Measurements from ENCODE around the gene GMDS. TPM values are rescaled to one million over a fixed set of nuclear protein-coding genes. Genes with fewer than 3 reads are reported as not detected.

GMDS gene
- total and polyA plus RNA-seq, 2 of the 4 experiments (the other 2 are of a cell fraction): 7.3 to 21.9 TPM

DNA sequence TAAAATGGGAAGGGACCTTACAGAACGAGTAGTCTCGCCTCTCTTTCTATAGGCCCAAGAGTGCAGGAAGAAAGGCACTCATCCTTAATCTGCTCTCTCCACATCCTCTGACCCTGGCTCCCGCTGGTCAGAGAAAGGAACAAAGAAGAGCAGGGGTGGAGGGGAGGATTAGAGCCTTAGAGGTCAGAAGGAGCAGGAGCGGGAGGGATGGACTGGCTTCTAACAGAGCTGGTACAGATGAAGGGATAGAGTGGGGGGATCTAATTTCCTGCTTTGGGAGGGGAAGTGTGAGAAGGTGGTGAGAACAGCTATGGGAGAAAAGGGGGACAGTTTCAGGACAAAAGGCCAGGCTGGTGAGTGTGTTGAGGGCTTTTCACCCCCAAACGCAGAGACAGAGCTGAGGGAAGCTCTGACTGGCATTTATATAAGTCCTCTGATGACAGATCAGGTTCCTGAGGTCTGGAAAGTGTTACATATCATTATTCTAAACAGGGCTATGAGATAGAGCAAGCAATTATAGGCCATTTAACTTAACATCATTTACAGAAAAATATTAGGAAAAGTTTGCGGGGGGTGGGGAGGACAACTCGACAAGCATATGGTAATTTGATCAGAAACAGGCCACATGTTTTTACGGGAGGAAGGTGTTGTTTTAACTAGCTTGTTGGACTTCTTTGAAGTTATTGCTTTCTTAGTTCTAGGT, 524.6 kb downstream of the GMDS start:
- no peak overlapping the region for H2BK20ac ChIP-seq (ENCODE audit: low read depth, low read length)
- H4K8ac ChIP-seq (ENCODE audit: low read depth in 2 of 2, low read length in 2 of 2): peak overlapping the region; percentile 10 to 23; a peak in 1 of 4 replicates
- no peak overlapping the region for H3K4ac ChIP-seq (ENCODE audit: low read depth, low read length)
- H2BK15ac ChIP-seq (ENCODE audit: low read depth, low read length): no peak overlapping the region
- TF ChIP-seq CHD1 (IDR thresholded peaks at IDR 0.05; ENCODE audit: low read depth, low read length) (no peak), CEBPB (IDR thresholded peaks at IDR 0.05; ENCODE audit: low read depth, low read length) (no peak), RAD21 (IDR thresholded peaks at IDR 0.05; ENCODE audit: low read length) (no peak), MAFK (IDR thresholded peaks at IDR 0.05; ENCODE audit: low read depth, low read length) (no peak), MXI1 (IDR thresholded peaks at IDR 0.05; ENCODE audit: borderline replicate concordance, low read depth, low read length) (no peak), POLR2A (IDR thresholded peaks at IDR 0.05; ENCODE audit: low read depth, low read length) (no peak), RCOR1 (IDR thresholded peaks at IDR 0.05; ENCODE audit: insufficient replicate concordance, low read length) (no peak), RFX5 (IDR thresholded peaks at IDR 0.05; ENCODE audit: low read depth, low read length) (no peak), SMC3 (IDR thresholded peaks at IDR 0.05; ENCODE audit: low read depth, low read length) (no peak), FOS (IDR thresholded peaks at IDR 0.05; ENCODE audit: low read depth, low read length) (no peak), NFE2L2 (IDR thresholded peaks at IDR 0.05; ENCODE audit: low read depth, low read length) (no peak)
- TF ChIP-seq, protein P1, sequence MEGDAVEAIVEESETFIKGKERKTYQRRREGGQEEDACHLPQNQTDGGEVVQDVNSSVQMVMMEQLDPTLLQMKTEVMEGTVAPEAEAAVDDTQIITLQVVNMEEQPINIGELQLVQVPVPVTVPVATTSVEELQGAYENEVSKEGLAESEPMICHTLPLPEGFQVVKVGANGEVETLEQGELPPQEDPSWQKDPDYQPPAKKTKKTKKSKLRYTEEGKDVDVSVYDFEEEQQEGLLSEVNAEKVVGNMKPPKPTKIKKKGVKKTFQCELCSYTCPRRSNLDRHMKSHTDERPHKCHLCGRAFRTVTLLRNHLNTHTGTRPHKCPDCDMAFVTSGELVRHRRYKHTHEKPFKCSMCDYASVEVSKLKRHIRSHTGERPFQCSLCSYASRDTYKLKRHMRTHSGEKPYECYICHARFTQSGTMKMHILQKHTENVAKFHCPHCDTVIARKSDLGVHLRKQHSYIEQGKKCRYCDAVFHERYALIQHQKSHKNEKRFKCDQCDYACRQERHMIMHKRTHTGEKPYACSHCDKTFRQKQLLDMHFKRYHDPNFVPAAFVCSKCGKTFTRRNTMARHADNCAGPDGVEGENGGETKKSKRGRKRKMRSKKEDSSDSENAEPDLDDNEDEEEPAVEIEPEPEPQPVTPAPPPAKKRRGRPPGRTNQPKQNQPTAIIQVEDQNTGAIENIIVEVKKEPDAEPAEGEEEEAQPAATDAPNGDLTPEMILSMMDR (conservative IDR thresholded peaks at IDR 0.05; ENCODE audit: low read depth, low read length): no peak
- H2AK9ac ChIP-seq (replicated peaks; ENCODE audit: low read depth, low read length, poor library complexity): no peak overlapping the region
- no peak overlapping the region for H2BK5ac ChIP-seq (ENCODE audit: low read depth, low read length, poor library complexity, severe bottlenecking)
- H3K4me1 ChIP-seq (ENCODE audit: control insufficient read depth, insufficient read depth, low read length): peaks cover 4% of the 10 kb centered on the region; the same call in 1 of the 2 replicates
- H4K5ac ChIP-seq (ENCODE audit: low read depth, low read length): 0 out of 2 replicates have a peak overlapping the region, but pooled peaks have one; percentile 4
- no peaks in the 10 kb centered on the region for H4K20me1 ChIP-seq (ENCODE audit: insufficient read depth, low read length)
- no peak overlapping the region for H3K4me2 ChIP-seq (ENCODE audit: low read depth, low read length)
- ATAC-seq (ENCODE audit: low read depth): no peak
- H3K14ac ChIP-seq (replicated peaks; ENCODE audit: low read depth, low read length): no peak overlapping the region
- H3K9me1 ChIP-seq (ENCODE audit: insufficient read depth, low read length): no peaks in the 10 kb centered on the region; the same call in 1 of the 2 replicates
- dilution Hi-C loops (cut with HindIII; ENCODE audit: low sequenced_read_pairs, unreplicated experiment) (no loop called here), in situ Hi-C loops (cut with MboI; ENCODE audit: low sequenced_read_pairs) (no loop called here), intact Hi-C loops (cut with micrococcal nuclease) (no loop called here)
- no peak overlapping the region for H3K4me3 ChIP-seq (ENCODE audit: insufficient read depth, low read depth, low read length)
- CTCF ChIA-PET: interaction anchor here (0.5 to 1.2 kb wide), 2 partner anchors 11 to 112 kb away, joined by 4 to 5 read pairs; no protein-coding TSS in a partner anchor
- peak overlapping the region; percentile 51; the same call in 1 of the 2 replicates for H2AK5ac ChIP-seq (ENCODE audit: low read depth, low read length)
- no peaks in the 10 kb centered on the region for H3K79me1 ChIP-seq (ENCODE audit: low read depth in 1 of 2, low read length in 2 of 2)
- H2AFZ ChIP-seq (replicated peaks; ENCODE audit: low read length, poor library complexity): no peak overlapping the region
- H3K36me3 ChIP-seq (ENCODE audit: control insufficient read depth, insufficient read depth, low read length): no peaks in the 10 kb centered on the region
- H3K9ac ChIP-seq (ENCODE audit: low read depth, low read length): no peak overlapping the region
- no TSS peak for BruUV-seq (replicated peaks)
- no peak overlapping the region for H4K91ac ChIP-seq (ENCODE audit: insufficient read depth, low read depth, low read length)
- no peak overlapping the region for H3K27ac ChIP-seq (ENCODE audit: insufficient read depth, low read length)
- no peak overlapping the region for H2BK120ac ChIP-seq (ENCODE audit: low read depth, low read length)
- POLR2A ChIA-PET (ENCODE audit: unreplicated experiment): interaction anchor here (0.7 kb wide), 1 partner anchor 35 kb away, joined by 3 read pairs; no protein-coding TSS in a partner anchor
- no peak for DNase-seq
- whole genome bisulfite sequencing, 2 experiments (ENCODE audit: extremely low coverage in 2 of 2, insufficient read length in 1 of 2): 71% methylated on average over 1 of the region's 8 CpGs; no CpG with 5 or more reads in 1 of the 2 experiments
- no peaks in the 10 kb centered on the region for H3K9me3 ChIP-seq (ENCODE audit: control insufficient read depth, insufficient read depth, low read length)
- no peaks in the 10 kb centered on the region for H3K27me3 ChIP-seq (ENCODE audit: control insufficient read depth, insufficient read depth, low read length)
- no peak overlapping the region for H3K23ac ChIP-seq (ENCODE audit: low read depth, low read length)
- no peak overlapping the region for H3K56ac ChIP-seq (ENCODE audit: extremely low read depth, insufficient read depth, low read length)
- H3K18ac ChIP-seq (ENCODE audit: low read depth, low read length): no peak overlapping the region
